H1 (cell line): ENCODE results near the gene ZNF512.

Source experiments
- BACH1 ChIP-seq: IDR thresholded peaks from 2 replicates; pipeline ENCODE4 v1.6.1; 2012; ENCODE audit warnings: low read length, improper control_type of control experiment
- CBX8 ChIP-seq: fragments of 300-800, 300-1000 bp; sonication (generic); IDR thresholded peaks from 2 replicates; pipeline ENCODE4 v1.7.1; 2016; ENCODE audit warnings: low read depth, low read length, borderline replicate concordance
- CHD1 ChIP-seq: IDR thresholded peaks from 2 replicates; pipeline ENCODE4 v1.6.1; 2012; ENCODE audit warnings: low read depth, low read length, improper control_type of control experiment
- CHD2 ChIP-seq: IDR thresholded peaks from 2 replicates; pipeline ENCODE4 v1.6.1; 2012; ENCODE audit warnings: low read length, improper control_type of control experiment
- EZH2 ChIP-seq: fragments of 200-600 bp; sonication (generic); IDR thresholded peaks from 2 replicates; pipeline ENCODE4 v1.7.1; 2012; ENCODE audit warnings: low read depth, mild to moderate bottlenecking, moderate library complexity, low read length, inconsistent platforms; ENCODE audit not compliant: severe bottlenecking
- POLR2A ChIP-seq, 2 experiments: IDR thresholded peaks; 1 replicate in 1 of 2; 2 replicates in 1 of 2; pipeline ENCODE4 v1.6.1; 2011; ENCODE audit warnings: low read depth in 2 of 2, low read length in 2 of 2, mild to moderate bottlenecking in 2 of 2; ENCODE audit errors: control extremely low read depth in 1 of 2
- SP2 ChIP-seq: IDR thresholded peaks from 2 replicates; pipeline ENCODE4 v1.6.1; 2012; ENCODE audit warnings: mild to moderate bottlenecking, low read length, inconsistent platforms
- TAF1 ChIP-seq: IDR thresholded peaks from 2 replicates; pipeline ENCODE4 v1.6.1; 2011; ENCODE audit warnings: mild to moderate bottlenecking, low read depth, low read length
- TF ChIP-seq, protein P1 (sequence below), 3 experiments: IDR thresholded peaks; 1 replicate in 2 of 3; 2 replicates in 1 of 3; pipeline versions ENCODE4 v1.5.1 to v1.6.1; 2011; ENCODE audit warnings: low read length in 3 of 3, mild to moderate bottlenecking in 3 of 3, inconsistent platforms in 2 of 3, low read depth in 1 of 3, moderate library complexity in 1 of 3; ENCODE audit not compliant: insufficient read depth in 1 of 3; ENCODE audit errors: control extremely low read depth in 1 of 3

DNA sequence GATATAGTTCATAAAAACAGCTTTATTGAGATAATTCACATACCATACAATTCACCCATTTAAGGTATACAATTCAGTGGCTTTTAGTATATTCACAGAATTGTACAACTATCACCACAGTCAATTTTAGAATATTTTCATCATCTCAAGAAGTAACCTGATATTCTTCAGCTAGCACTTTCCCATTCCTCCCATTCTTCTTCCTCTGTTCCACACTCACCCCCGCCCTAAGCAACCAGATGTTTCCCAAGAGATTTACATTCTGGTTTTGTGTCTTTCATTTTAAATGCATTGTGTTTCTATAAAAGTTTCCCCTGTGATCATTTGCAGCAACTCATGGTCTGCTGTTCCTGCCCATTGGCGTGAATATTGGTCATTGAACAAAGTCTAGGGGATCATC, 51.4 kb downstream of the ZNF512 start:
- no peak for TF ChIP-seq SP2
- TF ChIP-seq BACH1 = no peak
- TF ChIP-seq POLR2A (IDR thresholded peaks at IDR 0.05; ENCODE audit: control extremely low read depth in 1 of 2, low read depth in 2 of 2, low read length in 2 of 2) = no peak
- TF ChIP-seq, protein P1, sequence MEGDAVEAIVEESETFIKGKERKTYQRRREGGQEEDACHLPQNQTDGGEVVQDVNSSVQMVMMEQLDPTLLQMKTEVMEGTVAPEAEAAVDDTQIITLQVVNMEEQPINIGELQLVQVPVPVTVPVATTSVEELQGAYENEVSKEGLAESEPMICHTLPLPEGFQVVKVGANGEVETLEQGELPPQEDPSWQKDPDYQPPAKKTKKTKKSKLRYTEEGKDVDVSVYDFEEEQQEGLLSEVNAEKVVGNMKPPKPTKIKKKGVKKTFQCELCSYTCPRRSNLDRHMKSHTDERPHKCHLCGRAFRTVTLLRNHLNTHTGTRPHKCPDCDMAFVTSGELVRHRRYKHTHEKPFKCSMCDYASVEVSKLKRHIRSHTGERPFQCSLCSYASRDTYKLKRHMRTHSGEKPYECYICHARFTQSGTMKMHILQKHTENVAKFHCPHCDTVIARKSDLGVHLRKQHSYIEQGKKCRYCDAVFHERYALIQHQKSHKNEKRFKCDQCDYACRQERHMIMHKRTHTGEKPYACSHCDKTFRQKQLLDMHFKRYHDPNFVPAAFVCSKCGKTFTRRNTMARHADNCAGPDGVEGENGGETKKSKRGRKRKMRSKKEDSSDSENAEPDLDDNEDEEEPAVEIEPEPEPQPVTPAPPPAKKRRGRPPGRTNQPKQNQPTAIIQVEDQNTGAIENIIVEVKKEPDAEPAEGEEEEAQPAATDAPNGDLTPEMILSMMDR (IDR thresholded peaks at IDR 0.05; ENCODE audit: control extremely low read depth in 1 of 3, insufficient read depth in 1 of 3, low read depth in 1 of 3, low read length in 3 of 3) = no peak
- no peak for TF ChIP-seq CHD2
- TF ChIP-seq TAF1 = no peak
- TF ChIP-seq CBX8 = no peak
- no peak for TF ChIP-seq CHD1
- TF ChIP-seq EZH2 = no peak
